ENCODE measurements around the gene MCC.

MCC gene

DNA sequence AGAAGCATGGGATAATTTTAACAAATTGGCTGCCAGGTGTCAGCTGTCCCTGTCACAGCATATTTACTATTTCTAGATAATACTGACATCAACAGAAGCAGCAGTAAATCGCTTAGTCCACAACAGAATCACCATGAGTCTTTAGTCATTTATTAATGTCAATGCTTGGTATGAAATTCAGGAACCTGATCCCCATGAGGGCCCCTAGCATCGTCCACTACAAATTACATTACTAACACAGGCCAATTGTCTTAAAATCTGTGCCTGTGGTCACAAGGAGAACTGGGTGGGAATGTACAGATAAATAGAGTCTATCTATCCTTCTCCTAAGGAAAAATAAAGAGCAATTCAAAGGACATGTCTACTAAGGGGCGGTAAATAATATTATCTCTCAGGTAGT is 129.6 kb downstream of the MCC start:
- FAIRE-seq: no peak

DNA sequence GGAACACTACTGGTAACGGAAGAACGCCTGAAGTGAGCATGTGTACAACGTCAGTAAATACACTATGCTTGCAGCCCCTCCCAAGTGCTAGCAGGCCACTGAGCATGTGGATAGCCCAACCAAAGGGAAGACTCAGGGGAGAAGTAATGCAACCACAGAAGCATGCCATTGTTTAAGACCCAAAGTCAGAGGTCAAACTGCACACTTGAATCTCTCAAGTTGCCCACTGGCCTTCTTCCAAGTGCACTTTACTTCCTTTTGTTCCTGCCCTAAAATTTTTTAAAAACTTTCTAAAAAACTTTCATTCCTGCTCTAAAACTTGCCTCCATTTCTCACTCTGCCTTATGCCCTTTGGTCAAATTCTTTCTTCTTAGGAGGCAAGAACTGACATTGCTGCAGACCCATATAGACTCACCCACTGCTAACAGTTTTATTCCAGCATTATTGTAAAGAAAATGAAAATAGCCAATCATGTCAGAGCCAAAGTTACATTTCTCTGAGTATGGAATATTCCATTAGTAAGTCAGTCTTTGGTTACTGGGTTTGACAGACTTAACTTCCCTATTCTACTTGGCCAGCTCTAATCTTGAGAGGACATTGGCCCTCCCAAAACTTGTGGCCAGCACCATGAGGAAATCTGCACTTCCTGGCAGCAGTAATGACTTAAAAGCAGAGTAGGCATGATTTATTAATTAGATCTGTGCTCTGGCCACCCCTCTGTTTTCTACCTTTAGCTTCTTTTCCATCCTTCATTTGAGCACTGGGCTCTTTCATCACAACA is 130.4 kb downstream of the MCC start:
- no peak for FAIRE-seq

DNA sequence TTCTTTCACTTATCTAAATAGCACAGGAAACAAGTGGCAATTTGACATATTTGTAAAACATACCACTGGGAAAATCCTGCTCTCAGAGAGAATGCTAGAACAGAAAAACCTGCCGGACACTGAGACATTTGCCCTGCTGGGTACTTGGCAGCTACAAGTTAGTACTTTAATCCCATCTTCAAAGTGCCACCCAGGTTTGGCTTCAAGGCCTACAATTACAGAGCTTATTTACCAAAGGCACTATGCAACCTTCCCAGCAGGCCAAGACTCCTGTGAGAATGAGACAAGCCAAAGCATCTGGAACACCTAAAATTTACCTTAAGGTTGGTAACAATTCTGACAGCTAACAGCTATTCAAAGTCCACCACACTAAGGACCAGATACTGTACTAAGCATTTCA is 131.8 kb downstream of the MCC start:
- no peak for FAIRE-seq

DNA sequence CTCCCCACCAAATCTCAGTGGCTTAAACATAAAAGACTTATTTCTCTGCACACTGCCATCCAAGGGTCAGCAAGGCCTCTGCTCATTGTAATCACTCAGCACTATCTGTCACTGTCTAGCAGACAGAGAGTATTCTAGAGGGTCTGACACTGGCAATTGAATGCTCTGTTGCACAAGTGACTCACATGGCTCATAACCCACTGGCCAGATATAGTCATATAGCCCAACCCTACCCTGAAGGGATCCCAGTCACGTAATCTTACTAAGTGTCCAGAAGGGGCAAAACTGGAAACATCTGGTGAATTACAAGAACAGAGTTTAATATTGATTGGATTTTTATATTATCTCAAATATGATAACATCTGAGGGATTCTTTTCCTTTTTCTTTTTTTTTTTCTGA is 134.2 kb downstream of the MCC start:
- FAIRE-seq: no peak

DNA sequence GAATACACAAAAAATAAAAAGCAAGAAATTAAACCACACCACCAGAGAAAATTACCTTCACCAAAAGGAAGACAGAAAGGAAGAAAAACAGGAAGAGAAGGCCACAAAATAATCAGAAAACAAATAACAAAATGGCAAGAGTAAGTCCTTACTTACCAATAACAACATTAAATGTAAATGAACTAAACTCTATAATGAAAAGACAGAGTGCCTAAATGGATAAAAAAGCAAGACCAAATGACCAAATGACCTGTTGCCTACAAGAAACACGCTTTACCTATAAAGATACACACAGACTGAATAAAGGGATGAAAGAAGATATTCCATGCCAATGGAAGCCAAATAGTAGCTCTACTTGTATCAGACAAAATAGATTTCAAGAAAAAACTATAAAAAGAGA is 140.7 kb downstream of the MCC start:
- FAIRE-seq: no peak

DNA sequence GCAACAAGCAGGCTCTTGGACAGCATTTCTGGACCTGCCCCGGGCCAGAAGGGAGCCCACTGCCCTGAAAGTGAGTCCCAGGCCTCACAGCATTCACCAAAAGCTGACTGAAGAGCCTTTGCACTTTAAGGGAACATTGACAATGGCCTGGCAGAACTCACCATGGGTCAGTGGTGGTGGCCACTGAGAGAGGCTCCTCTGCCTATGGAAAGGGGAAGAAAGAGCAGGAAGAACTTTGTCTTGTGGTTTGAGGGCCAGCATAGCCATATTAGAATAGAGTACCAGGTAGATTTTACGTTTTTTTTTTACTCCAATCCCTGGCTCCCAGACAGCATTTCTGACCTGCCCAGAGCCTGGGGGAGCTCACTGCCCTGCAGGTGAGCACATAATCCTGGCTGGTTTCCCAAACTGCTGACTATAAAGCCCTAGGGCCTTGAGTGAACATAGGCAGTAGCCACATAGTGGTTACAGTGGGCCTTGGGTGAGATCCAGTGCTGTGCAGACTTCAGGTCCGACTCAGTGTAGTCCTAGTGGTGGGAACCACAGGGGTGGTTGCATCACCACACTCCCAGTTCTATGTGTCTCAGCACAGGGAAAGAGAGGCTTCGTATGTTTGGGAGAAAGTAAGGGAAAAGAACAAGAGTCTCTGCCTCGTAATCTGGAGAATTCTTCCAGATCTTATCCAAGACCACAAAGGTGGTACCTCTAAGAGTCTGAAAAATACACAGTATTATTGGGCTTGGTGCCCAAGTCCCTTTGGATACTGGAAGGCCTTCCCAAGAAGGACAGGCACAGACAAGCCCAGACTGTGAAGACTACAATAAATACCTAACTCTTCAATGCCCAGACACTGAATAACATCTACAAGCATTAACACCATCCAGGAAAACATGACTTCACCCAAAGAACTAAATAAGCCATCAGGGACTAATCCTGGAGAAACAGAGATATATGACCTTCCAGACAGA is 143.0 kb downstream of the MCC start:
- no peak for FAIRE-seq

DNA sequence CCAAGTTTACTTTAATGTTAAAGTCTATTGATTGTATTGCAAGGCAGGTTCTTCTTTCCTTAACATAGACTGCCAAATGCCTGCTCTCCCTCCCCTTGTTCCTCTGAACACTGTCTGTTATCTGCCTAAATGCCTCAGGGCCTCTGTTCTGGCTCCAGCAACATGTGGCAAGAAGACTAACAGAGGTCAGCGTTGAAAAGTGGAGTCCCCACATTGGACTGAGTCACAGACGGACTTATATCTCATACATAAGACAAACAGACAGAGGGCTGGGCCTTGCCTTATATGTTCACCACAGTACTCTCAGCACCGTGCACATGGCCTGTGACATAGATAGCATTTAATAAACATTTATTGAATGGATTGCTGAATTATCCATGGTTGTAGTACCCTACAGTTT is 144.9 kb downstream of the MCC start:
- FAIRE-seq: no peak

DNA sequence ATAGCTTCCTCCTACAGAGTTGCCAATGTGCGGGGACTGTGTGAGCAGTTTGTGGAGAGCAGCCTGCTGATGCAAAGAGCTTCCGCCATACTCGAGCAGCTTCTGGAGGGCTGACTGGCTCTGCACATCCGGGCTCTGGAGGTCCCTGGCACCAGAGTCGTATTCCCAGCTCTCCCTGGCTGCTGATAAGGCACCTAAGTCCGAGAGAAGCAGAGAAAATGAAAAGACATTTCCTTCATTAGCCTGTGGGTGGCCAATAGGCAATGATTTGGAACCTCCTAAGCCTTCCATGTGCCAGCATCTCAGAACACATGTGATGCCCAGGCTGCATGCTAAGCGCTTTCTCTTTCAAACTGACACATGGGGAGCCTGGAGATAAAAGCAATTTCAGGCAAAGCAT is 147.7 kb downstream of the MCC start:
- no peak for FAIRE-seq

DNA sequence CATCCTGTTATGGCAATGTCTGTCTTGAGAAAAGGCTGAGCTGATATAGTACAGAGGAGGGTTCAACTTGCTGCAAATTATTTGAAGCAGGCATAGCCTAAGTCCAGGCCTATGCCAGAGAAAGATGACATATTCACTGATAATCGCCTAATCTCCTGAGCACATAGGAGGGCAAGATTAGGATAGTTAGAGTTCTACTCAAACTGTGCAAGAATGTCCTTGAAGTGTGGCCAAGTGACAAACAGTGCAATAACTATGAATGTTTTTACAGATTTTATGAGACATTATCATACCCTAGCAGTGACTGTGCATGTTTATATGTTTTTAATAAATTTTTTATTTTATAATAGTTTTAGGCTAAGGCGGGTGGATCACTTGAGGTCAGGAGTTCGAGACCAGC is 149.6 kb downstream of the MCC start:
- FAIRE-seq: no peak

DNA sequence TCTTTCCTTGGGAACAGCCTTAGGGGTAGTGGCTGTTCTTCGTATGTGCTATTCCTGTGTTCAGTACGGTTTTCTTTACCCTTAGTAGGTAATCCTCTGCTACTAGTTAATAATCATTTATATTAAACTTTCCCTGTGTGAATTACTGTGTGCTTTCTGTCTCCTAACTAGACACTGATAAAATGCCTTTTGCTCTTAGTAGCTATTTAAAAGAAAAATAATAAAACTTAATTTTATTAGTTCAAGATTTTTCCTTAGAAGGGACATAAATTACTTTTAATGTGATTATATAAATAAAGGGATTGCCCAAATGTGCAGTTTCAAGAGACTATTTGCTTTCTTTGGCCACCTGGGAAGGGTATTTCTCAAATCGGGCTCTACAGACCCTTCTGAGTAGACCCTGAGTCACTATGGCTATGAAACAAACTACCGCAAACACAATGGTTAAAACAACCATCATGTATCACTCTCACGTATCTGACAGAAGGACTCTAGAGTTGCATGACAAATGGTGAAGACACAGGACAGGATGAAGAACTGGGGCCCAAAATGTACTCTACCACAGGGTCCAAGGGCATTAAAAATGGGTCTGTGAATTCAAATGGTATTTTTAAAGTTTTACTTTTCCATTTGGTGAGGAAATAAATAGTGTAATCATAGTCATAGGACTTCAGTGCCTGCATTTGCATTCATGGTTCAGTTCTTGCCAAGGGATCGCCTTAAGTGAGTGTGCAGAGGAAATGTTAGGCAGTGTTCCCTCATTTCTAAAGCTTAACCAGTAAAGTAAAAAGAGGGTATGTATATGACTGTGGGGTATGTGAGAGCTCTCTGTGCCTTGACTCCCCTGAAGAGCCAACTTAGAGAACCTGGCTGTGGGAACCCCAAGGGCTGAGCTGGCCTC is 150.5 kb downstream of the MCC start:
- FAIRE-seq: no peak

DNA sequence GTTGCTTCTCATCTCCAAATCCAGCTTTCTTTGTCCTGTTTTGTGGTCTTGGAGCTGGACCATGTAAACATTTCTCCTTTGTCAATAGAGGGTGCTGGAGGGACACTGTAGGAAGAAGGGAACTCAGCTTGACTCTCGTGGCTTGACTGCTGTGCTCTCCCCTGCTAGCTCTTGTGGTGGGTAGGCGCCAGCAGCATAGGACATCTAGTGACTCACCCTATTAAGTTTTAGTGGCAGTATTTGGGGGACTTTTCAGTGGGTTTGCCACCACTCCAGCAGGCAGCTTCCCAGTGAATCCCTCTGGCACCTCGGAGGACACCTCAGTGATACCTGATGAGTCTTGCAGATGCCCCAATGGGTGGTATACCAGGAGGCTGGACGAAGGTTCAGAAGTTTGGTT is 151.3 kb downstream of the MCC start:
- no peak for FAIRE-seq

DNA sequence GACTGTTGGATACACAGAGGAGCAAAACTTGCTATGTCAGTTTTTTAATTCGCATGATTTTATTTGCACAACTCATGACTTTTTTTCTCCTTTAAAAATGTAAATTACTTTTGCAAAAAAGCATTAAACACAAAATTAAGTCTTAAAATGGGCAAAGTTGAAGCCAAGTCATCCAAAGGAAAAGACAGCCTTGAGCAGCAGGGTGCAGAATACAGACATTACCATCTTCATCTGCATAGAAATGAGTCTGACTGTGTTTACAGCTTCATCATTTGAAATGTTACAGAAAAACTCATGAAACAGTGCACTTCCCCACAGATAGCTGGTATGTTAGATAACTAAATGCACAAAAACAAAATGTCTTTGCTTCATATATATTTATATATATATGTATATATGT is 154.8 kb downstream of the MCC start:
- no peak for FAIRE-seq

DNA sequence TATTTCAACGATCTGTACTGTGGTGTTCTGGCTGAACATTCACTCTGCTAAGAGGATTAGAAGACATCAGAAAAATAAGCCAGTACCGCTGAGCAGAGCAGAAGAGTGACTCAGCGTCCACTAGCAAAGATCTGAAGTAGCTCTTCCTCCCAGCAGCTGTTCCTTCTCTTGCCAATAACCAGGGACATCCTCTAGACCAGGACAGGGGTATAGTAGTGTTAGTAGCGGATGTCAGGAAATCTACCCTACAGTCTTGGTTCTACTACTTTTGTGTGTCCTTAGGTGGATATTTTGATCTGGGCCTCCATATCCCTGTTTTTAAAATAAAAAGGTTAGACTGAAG is 157.1 kb downstream of the MCC start:
- no peak for FAIRE-seq

DNA sequence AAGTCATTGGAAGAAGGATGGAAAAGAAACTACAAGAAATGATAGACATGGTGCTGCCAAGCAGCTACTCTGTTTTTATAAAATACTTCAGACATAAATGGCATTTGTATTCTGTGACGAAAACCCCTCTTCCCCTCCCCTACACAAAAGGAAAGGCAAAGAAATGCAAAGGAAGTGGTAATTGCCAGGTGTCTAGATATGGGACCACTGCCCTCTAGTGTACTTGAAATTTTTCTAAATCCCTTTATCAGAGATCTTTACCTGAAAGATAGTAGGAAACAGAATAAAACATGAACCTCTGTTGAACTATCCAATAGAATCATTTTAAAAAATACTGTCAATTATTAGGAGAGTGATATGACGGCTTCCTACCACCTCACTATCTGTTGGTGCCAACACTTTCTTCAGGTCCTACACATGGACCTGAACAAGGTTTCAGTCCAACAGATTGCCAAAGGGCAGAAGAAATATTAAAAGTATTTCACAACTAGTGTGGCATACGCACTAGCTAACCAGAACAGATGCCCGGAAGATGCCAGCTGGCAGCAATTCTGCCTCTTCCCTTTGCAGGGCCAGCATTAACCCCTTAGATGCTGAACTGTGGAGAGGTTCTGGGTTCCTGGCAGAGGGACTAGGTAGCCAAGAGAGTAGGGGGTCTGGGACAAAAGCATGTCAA is 157.6 kb downstream of the MCC start:
- no peak for FAIRE-seq

DNA sequence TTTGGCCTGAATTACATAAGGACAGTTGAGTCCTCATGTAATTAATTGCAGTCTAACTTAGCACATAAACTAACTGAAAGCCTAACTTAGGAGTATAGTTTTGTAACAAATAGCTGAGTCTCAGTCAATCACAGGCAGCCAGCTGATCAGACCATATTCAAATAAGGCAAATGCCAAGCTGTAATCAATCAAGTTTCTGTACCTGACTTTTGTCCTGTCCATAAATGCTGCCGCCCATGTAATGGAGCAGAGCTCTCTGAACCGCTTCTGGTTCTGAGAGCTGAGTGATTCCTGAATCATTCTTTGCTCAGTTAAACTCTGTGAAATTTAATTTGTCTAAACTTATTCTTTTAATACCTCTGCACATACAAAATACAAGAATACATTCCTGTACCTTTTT is 158.3 kb downstream of the MCC start:
- FAIRE-seq: no peak

DNA sequence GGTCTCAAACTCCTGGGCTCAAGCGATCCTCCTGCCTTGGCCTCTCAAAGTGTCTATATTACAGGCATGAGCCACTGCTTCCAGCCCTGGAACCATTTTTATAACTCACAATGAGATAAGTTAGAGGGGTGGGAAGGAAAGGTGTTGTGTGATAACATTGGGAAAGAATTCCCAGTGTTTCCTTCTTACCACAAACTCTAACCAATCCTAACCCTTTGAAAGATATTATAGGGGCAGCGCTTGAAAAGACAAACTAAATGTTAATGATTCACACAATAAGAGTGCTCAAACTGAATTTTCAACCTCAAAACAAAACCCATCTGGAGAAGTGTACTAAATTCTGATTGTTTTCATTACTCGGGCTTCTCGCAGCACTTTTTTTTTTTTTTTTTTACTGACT is 163.2 kb downstream of the MCC start:
- FAIRE-seq: no peak

DNA sequence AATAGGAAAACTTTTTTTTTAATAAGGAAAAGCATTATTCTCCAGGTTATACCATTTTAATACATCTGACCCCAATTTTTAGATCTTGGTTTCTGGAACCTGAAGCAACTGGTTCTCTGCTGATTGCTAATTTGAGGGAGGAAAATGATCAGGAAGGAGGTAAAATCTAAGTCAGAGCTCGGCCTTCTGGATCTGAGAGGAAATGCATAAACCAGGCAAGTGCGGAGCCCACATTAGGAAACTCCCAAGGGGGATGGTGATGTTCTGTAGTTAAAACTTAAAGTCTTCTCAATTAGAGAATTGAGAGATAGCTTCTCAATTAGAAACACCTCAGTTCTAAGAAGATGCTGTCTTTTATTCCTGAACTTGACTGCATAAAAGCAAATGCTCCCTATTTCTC is 167.0 kb downstream of the MCC start:
- no peak for FAIRE-seq

DNA sequence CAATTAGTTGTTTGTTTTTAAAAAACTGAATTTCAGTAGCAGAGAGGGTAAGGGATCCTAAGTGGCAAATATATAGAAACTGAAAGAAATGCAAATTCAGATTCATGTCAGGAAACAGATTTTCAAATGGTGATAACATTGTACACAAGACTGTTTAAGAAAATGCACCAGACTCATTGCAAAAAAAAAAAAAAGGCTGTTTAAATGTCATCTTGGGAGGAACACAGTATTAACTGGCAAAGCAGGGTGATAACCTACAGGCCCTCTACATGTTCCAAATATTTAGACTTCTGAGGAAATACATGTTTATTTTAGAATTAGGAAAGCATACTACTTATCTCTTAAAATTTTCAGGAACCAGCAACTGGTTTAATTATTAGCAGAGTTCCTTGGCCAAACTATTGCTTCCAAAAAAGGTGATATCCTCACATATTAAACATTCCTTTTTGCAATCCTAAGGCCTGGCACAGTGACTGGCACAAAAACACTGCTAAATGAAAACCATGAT is 167.9 kb downstream of the MCC start:
- no peak for FAIRE-seq

DNA sequence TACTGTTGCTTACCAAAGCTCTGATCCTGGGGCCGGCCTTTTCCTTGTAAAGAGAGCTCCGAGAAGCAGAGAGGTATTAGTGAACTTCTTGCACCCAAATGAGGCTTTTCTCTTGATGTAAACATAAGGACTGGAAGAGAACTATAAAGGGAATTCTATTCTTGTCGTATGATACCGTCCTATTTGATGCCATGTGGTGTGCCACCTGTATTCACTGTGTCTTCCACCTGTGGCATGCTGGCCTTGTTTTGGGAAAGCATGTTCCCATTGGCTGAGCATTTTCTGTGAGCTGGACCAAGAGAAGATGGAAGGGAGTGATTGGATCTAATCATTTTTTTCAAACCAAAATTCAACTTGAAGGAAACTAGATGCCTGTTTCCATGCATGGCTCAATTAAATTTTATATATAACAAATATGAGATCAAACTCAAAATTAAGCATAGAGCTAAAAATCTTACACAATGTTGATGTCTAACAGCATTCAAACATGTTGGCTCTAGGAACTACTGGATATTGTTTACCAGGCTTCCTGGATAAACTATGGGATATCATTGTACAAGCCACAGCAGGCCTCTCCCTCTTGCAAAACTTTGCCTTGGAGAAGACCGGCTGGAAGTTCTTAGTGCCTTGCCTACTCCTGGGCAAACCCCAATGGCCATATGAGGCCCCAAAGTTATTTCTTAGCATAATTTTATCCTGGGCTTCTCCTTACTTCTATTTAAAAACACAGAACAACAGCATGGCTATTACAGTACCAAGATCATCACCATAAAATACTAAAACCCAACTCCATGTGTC is 168.8 kb downstream of the MCC start:
- FAIRE-seq: no peak

DNA sequence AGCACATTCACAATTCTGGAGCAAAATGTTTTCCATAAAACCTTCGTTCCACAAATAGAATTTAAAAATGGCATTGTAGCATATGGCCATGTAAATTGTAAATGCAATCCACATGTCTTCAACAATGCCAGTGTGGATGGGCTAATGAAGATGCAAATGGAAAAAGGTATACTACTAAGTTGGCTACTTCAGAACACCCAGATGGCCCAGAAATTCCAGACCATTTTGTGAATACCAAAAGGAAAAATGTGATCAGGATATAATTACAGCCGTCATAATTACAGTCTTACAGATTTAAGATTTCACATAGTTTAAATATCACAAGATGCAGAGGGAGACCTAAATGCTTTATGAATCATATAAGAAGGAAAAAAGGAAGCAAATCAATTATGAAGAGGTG is 170.6 kb downstream of the MCC start:
- FAIRE-seq: no peak

DNA sequence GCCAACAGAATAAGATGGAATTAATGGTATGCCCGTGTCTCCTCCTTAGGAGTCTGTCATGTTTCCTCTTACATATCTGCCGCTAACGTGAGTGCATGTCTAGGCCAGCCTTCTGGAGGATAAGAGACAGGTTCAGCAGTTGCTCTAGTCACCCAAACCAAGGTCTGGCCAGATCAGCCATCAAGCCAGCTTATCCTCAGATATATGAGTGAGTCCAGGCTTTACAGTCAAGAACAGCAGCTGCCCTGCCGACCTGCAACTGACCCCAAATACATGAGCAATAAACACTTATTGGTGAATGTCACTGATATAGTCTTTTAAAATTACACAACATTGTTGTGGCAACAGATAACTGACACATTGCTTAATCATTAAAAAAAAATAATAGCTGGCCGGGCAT is 177.0 kb downstream of the MCC start:
- no peak for FAIRE-seq

DNA sequence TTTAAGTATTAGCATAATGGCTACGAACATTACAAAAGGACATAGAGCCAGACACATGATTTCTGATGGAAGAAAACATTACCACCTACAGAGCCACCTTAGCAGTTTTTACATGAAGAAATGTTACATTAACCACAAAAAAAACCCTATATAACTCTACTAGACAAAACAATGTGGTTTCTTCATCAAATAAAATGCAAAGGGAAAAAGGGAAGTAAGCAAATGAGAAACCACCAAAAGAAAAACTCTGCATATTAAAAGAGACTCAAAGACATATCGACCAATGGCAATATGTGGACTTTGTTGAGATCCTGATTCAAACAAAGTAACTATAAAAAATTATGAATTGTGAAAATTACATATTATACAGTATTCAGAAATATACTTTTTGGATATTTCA is 186.1 kb downstream of the MCC start:
- FAIRE-seq: no peak
